Dendritic cell treated with granulocyte-macrophage colony-stimulating factor and Interleukin-4, amounts not matched to agents 40 ng/mL and 50 ng/mL, for 4 days (primary cell): ENCODE measurements around the gene DENND2D.
A peak's percentile ranks its signal among the peaks of the same experiment; 100 is the strongest.

Experiments used
- H3K27ac Mint-ChIP-seq: one replicate; pipeline ENCODE4 v1.8.0; 2022; ENCODE audit warnings: mild to moderate bottlenecking, mixed read lengths
- H3K27me3 Mint-ChIP-seq: one replicate; pipeline ENCODE4 v1.8.0; 2022; ENCODE audit warnings: mild to moderate bottlenecking, mixed read lengths
- H3K36me3 Mint-ChIP-seq: one replicate; pipeline ENCODE4 v1.8.0; 2022; ENCODE audit warnings: low read depth, mixed read lengths
- H3K4me1 Mint-ChIP-seq: one replicate; pipeline ENCODE4 v1.8.0; 2022; ENCODE audit warnings: low read depth, mixed read lengths
- H3K4me3 Mint-ChIP-seq: one replicate; pipeline ENCODE4 v1.8.0; 2022; ENCODE audit warnings: mild to moderate bottlenecking, moderate library complexity, mixed read lengths
- H3K9me3 Mint-ChIP-seq: one replicate; pipeline ENCODE4 v1.8.0; 2022; ENCODE audit warnings: mixed read lengths
- intact Hi-C: fragments of 100-400 bp; cut with micrococcal nuclease; formaldehyde crosslinking; loops from one replicate; pipeline ENCODE4 v1.15.0; 2022

Gene DENND2D

GRCh38 chr1:111162488-111162880, 38.0 kb downstream of the DENND2D start:
- Mint-ChIP-seq H3K9me3 (no peaks in the 10 kb centered on the region), H3K27ac (peak overlapping the region; percentile 2), H3K36me3 (peaks cover 86% of the 10 kb centered on the region), H3K4me1 (peaks cover 12% of the 10 kb centered on the region), H3K27me3 (no peaks in the 10 kb centered on the region), H3K4me3 (no peak overlapping the region)
- intact Hi-C loops = no loop called here

- intact Hi-C loops = no loop called here
- peaks cover 85% of the 10 kb centered on the region for H3K36me3 Mint-ChIP-seq
- H3K27ac Mint-ChIP-seq = peak overlapping the region; percentile 2
- no peak overlapping the region for H3K4me3 Mint-ChIP-seq
- H3K9me3 Mint-ChIP-seq = no peaks in the 10 kb centered on the region
- H3K27me3 Mint-ChIP-seq = no peaks in the 10 kb centered on the region
- H3K4me1 Mint-ChIP-seq = peaks cover 12% of the 10 kb centered on the region
Observed at GRCh38 chr1:111161843-111162487, 38.5 kb downstream of the DENND2D start.

GRCh38 chr1:111157431-111157830, 43.0 kb downstream of the DENND2D start:
- Mint-ChIP-seq H3K27me3 (no peaks in the 10 kb centered on the region), H3K4me3 (no peak overlapping the region), H3K27ac (no peak overlapping the region), H3K9me3 (no peaks in the 10 kb centered on the region), H3K4me1 (peaks cover 44% of the 10 kb centered on the region), H3K36me3 (peaks cover 90% of the 10 kb centered on the region)
- intact Hi-C loops = no loop called here

GRCh38 chr1:111154021-111154999, 46.1 kb downstream of the DENND2D start:
- no peak overlapping the region for H3K4me3 Mint-ChIP-seq
- H3K36me3 Mint-ChIP-seq = peaks cover 90% of the 10 kb centered on the region
- no peaks in the 10 kb centered on the region for H3K9me3 Mint-ChIP-seq
- intact Hi-C loops = no loop called here
- H3K4me1 Mint-ChIP-seq = peaks cover 64% of the 10 kb centered on the region
- H3K27ac Mint-ChIP-seq = no peak overlapping the region
- no peaks in the 10 kb centered on the region for H3K27me3 Mint-ChIP-seq

GRCh38 chr1:111151838-111152237, 48.6 kb downstream of the DENND2D start:
- H3K9me3 Mint-ChIP-seq = no peaks in the 10 kb centered on the region
- peaks cover 93% of the 10 kb centered on the region for H3K36me3 Mint-ChIP-seq
- no peak overlapping the region for H3K27ac Mint-ChIP-seq
- H3K4me1 Mint-ChIP-seq = peaks cover 76% of the 10 kb centered on the region
- no peaks in the 10 kb centered on the region for H3K27me3 Mint-ChIP-seq
- intact Hi-C loops = no loop called here
- no peak overlapping the region for H3K4me3 Mint-ChIP-seq

GRCh38 chr1:111148376-111148881, 52.0 kb downstream of the DENND2D start:
- H3K4me3 Mint-ChIP-seq = no peak overlapping the region

GRCh38 chr1:111147948-111148347, 52.5 kb downstream of the DENND2D start:
- H3K36me3 Mint-ChIP-seq = peaks cover 88% of the 10 kb centered on the region
- intact Hi-C loops = no loop called here

More at GRCh38 chr1:111148376-111148881, 52.0 kb downstream of the DENND2D start:
- H3K27ac Mint-ChIP-seq = peak overlapping the region; percentile 19
- H3K4me1 Mint-ChIP-seq = peaks cover 73% of the 10 kb centered on the region
- intact Hi-C loops = no loop called here
- H3K9me3 Mint-ChIP-seq = no peaks in the 10 kb centered on the region
- peaks cover 88% of the 10 kb centered on the region for H3K36me3 Mint-ChIP-seq
- H3K27me3 Mint-ChIP-seq = no peaks in the 10 kb centered on the region

GRCh38 chr1:111145963-111146768, 54.3 kb downstream of the DENND2D start:
- H3K9me3 Mint-ChIP-seq = no peaks in the 10 kb centered on the region
- intact Hi-C loops = no loop called here
- H3K36me3 Mint-ChIP-seq = peaks cover 84% of the 10 kb centered on the region
- peak overlapping the region; percentile 50 for H3K27ac Mint-ChIP-seq
- no peak overlapping the region for H3K4me3 Mint-ChIP-seq
- H3K27me3 Mint-ChIP-seq = no peaks in the 10 kb centered on the region
- H3K4me1 Mint-ChIP-seq = peaks cover 68% of the 10 kb centered on the region

More at GRCh38 chr1:111147948-111148347, 52.5 kb downstream of the DENND2D start:
- H3K4me1 Mint-ChIP-seq = peaks cover 73% of the 10 kb centered on the region
- H3K4me3 Mint-ChIP-seq = no peak overlapping the region
- H3K27ac Mint-ChIP-seq = no peak overlapping the region
- no peaks in the 10 kb centered on the region for H3K9me3 Mint-ChIP-seq
- H3K27me3 Mint-ChIP-seq = no peaks in the 10 kb centered on the region

GRCh38 chr1:111145542-111145941, 54.9 kb downstream of the DENND2D start:
- peaks cover 80% of the 10 kb centered on the region for H3K36me3 Mint-ChIP-seq
- intact Hi-C loops = no loop called here
- no peaks in the 10 kb centered on the region for H3K9me3 Mint-ChIP-seq
- peak overlapping the region; percentile 50 for H3K27ac Mint-ChIP-seq
- peaks cover 66% of the 10 kb centered on the region for H3K4me1 Mint-ChIP-seq
- H3K4me3 Mint-ChIP-seq = no peak overlapping the region
- no peaks in the 10 kb centered on the region for H3K27me3 Mint-ChIP-seq

GRCh38 chr1:111142356-111142975, 58.0 kb downstream of the DENND2D start:
- intact Hi-C loops = no loop called here
- Mint-ChIP-seq H3K27me3 (no peaks in the 10 kb centered on the region), H3K4me3 (peak overlapping the region; percentile 100), H3K9me3 (no peaks in the 10 kb centered on the region), H3K27ac (peak overlapping the region; percentile 95), H3K4me1 (peaks cover 44% of the 10 kb centered on the region), H3K36me3 (peaks cover 81% of the 10 kb centered on the region)

GRCh38 chr1:111141245-111142220, 58.9 kb downstream of the DENND2D start:
- H3K9me3 Mint-ChIP-seq = no peaks in the 10 kb centered on the region
- H3K27ac Mint-ChIP-seq = peak overlapping the region; percentile 95
- H3K4me1 Mint-ChIP-seq = peaks cover 40% of the 10 kb centered on the region
- peaks cover 83% of the 10 kb centered on the region for H3K36me3 Mint-ChIP-seq
- intact Hi-C loops = no loop called here
- H3K4me3 Mint-ChIP-seq = peak overlapping the region; percentile 100
- H3K27me3 Mint-ChIP-seq = no peaks in the 10 kb centered on the region

- intact Hi-C loops = no loop called here
- Mint-ChIP-seq H3K4me1 (peaks cover 39% of the 10 kb centered on the region), H3K27me3 (no peaks in the 10 kb centered on the region), H3K4me3 (peak overlapping the region; percentile 100), H3K27ac (peak overlapping the region; percentile 95), H3K36me3 (peaks cover 83% of the 10 kb centered on the region), H3K9me3 (no peaks in the 10 kb centered on the region)
Observed at GRCh38 chr1:111140680-111140967, 59.8 kb downstream of the DENND2D start.
